ENCODE data around the gene SCYL1. TPM values are rescaled to one million over a fixed set of nuclear protein-coding genes. Genes with fewer than 3 reads are reported as not detected.

Gene SCYL1
- total RNA-seq, 1 experiment from 2014 or later: 39.1 TPM

DNA sequence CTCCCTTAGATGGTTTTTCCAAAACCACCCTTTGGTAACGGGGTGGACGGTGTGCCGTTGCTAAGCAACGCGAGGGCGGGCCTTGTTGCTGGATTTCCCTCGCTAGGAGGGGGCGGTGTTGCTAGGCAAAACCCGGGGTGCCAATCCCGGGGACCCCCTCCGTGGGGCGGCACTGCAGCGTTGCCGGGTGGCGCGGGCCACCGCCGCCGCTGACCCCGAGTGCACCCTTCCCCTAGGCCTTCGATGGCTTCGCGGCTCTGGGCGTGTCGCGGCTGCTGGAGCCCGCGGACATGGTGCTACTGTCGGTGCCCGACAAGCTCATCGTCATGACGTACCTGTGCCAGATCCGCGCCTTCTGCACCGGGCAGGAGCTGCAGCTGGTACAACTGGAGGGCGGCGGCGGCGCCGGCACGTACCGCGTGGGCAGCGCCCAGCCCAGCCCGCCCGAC, 59.9 kb downstream of the SCYL1 start:
- Histone ChIP-seq H3K9ac (ENCODE audit: low read length) (no peak overlapping the region), H2AFZ (ENCODE audit: low read length) (no peak overlapping the region), H3K9me2 (replicated peaks; ENCODE audit: insufficient read depth, low read length) (no peaks in the 10 kb centered on the region), H3K9me3 (ENCODE audit: low read length) (no peaks in the 10 kb centered on the region), H3K4me1 (ENCODE audit: low read length) (peaks cover 26% of the 10 kb centered on the region), H3K27me3 (ENCODE audit: low read length) (no peaks in the 10 kb centered on the region), H3K36me3 (ENCODE audit: insufficient read depth, low read length) (no peaks in the 10 kb centered on the region), H3K27ac (ENCODE audit: low read length) (no peak overlapping the region), H3K79me2 (ENCODE audit: low read length) (no peaks in the 10 kb centered on the region), H3K4me2 (ENCODE audit: low read depth, low read length, poor library complexity, severe bottlenecking) (no peak overlapping the region), H3K4me3 (ENCODE audit: low read length) (no peak overlapping the region), H4K20me1 (ENCODE audit: insufficient read depth, low read depth, low read length) (no peaks in the 10 kb centered on the region)
- DNase-seq: no peak

DNA sequence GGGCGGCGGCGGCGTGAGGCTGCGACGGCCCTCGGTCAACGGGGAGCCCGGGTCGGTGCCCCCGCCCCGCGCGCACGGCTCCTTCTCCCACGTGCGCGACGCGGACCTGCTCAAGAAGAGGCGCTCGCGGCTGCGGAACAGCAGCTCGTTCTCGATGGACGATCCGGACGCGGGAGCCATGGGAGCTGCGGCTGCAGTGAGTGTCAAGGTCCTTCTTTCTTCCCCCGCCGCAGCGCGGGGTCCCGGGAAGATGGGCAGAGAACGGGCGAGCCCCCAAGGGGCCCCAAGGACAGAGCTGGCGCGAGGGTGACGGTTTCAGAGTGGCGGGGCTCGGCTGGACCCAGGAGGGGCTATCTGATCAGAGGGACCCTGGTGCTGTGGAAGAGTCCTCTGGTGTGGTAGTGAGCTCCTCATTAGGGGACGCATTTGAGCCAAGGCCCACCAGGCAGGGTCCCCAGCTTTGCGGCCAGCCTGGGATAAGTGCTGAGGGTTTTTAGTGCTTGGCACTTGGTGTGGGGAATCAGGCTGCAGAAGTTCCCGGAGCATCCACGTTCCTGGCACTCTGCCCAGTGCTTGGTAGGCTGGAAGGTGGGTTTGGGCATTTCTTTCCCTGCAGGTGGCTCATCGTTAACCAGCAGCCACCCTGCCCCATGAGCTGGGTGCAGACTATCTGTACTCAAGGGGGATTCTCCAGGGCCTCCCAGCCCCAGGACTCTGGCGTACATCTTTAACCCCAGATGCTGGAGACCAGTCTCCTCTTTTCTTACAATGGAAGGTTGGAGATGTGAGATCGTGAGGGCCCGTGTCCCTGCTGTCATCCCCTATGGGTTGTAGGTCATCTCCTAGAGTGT, 60.7 kb downstream of the SCYL1 start:
- Histone ChIP-seq H3K79me2 (ENCODE audit: low read length) (no peaks in the 10 kb centered on the region), H3K9me3 (ENCODE audit: low read length) (no peaks in the 10 kb centered on the region), H3K36me3 (ENCODE audit: insufficient read depth, low read length) (no peaks in the 10 kb centered on the region), H4K20me1 (ENCODE audit: insufficient read depth, low read depth, low read length) (no peaks in the 10 kb centered on the region), H3K4me3 (ENCODE audit: low read length) (no peak overlapping the region), H3K9me2 (replicated peaks; ENCODE audit: insufficient read depth, low read length) (no peaks in the 10 kb centered on the region), H3K4me2 (ENCODE audit: low read depth, low read length, poor library complexity, severe bottlenecking) (no peak overlapping the region), H3K9ac (ENCODE audit: low read length) (no peak overlapping the region), H3K4me1 (ENCODE audit: low read length) (peaks cover 26% of the 10 kb centered on the region), H3K27me3 (ENCODE audit: low read length) (no peaks in the 10 kb centered on the region), H2AFZ (ENCODE audit: low read length) (no peak overlapping the region), H3K27ac (ENCODE audit: low read length) (no peak overlapping the region)
- DNase-seq: no peak

DNA sequence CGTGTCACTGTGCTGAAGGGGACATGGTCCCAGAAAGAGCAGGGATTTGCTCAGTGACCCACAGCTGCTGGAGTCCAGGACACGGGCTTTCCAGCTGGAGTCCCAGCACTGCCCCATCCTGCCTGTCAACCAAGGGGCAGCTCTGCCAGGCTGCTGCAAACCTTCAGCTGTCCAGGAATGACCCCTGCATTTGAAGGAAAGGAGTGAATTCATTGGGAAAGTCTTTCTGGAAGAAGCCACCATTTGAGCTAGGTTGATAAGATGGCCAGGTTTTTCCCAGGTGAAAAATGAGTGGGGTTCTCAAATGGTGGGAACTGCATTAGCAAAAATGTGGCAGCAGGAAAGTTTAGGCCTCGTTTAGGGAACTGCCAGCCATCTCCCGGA, 61.4 kb downstream of the SCYL1 start:
- Histone ChIP-seq H3K79me2 (ENCODE audit: low read length) (no peaks in the 10 kb centered on the region), H3K27ac (ENCODE audit: low read length) (no peak overlapping the region), H3K9me3 (ENCODE audit: low read length) (no peaks in the 10 kb centered on the region), H3K9me2 (replicated peaks; ENCODE audit: insufficient read depth, low read length) (no peaks in the 10 kb centered on the region), H3K4me3 (ENCODE audit: low read length) (no peak overlapping the region), H3K27me3 (ENCODE audit: low read length) (no peaks in the 10 kb centered on the region), H3K36me3 (ENCODE audit: insufficient read depth, low read length) (no peaks in the 10 kb centered on the region), H3K4me2 (ENCODE audit: low read depth, low read length, poor library complexity, severe bottlenecking) (no peak overlapping the region), H2AFZ (ENCODE audit: low read length) (no peak overlapping the region), H3K9ac (ENCODE audit: low read length) (no peak overlapping the region), H3K4me1 (ENCODE audit: low read length) (peaks cover 26% of the 10 kb centered on the region), H4K20me1 (ENCODE audit: insufficient read depth, low read depth, low read length) (no peaks in the 10 kb centered on the region)
- DNase-seq: no peak

DNA sequence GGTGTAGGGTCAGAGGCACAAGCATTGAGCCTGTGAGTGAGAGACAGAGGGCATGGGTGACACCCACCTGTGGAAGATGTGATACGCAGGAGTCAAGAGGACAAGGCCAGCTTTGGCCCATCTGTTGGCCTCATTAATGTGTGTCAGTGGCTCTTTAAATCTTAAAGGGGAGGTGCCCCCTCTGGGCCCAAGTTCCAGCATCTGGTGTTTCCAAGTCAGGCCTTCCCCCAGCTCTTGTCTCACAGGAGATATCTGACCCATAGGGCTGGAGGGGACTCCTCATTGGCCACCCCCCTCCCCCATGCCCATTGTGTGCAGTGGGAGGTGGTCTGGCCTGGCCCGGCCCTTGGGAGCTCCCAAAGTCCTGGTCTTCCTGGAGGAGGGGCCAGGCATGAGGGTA, 61.8 kb downstream of the SCYL1 start:
- Histone ChIP-seq H3K9me2 (replicated peaks; ENCODE audit: insufficient read depth, low read length) (no peaks in the 10 kb centered on the region), H3K4me1 (ENCODE audit: low read length) (peaks cover 26% of the 10 kb centered on the region), H3K4me2 (ENCODE audit: low read depth, low read length, poor library complexity, severe bottlenecking) (no peak overlapping the region), H4K20me1 (ENCODE audit: insufficient read depth, low read depth, low read length) (no peaks in the 10 kb centered on the region), H3K79me2 (ENCODE audit: low read length) (no peaks in the 10 kb centered on the region), H2AFZ (ENCODE audit: low read length) (no peak overlapping the region), H3K9me3 (ENCODE audit: low read length) (no peaks in the 10 kb centered on the region), H3K27ac (ENCODE audit: low read length) (no peak overlapping the region), H3K27me3 (ENCODE audit: low read length) (no peaks in the 10 kb centered on the region), H3K9ac (ENCODE audit: low read length) (no peak overlapping the region), H3K4me3 (ENCODE audit: low read length) (no peak overlapping the region), H3K36me3 (ENCODE audit: insufficient read depth, low read length) (no peaks in the 10 kb centered on the region)
- no peak for DNase-seq

Small RNA genes within 50 kb of the gene (small RNA-seq; reads per million reads assigned to genes)
- not detected for gene AP001362.1
- not detected for gene RF01684

Other genes starting within 250 kb of the SCYL1 start
- gene CDC42EP2, start 210.2 kb upstream of the SCYL1 start, total RNA-seq (2014; rRNA removed; shearing (Covaris generic); ENCODE audit: low replicate concordance): 0.43 and 2.6 TPM in 2 replicates
- 34.0 and 44.5 TPM in 2 replicates for gene DPF2, start 191.2 kb upstream of the SCYL1 start, total RNA-seq (2014; rRNA removed; shearing (Covaris generic); ENCODE audit: low replicate concordance)
- gene TIGD3, start 170.3 kb upstream of the SCYL1 start, total RNA-seq (2014; rRNA removed; shearing (Covaris generic); ENCODE audit: low replicate concordance): 0.11 and 0.83 TPM in 2 replicates
- gene SLC25A45, start 142.4 kb upstream of the SCYL1 start, total RNA-seq (2014; rRNA removed; shearing (Covaris generic); ENCODE audit: low replicate concordance): 6.7 and 9.7 TPM in 2 replicates
- gene FRMD8, start 138.4 kb upstream of the SCYL1 start, total RNA-seq (2014; rRNA removed; shearing (Covaris generic); ENCODE audit: low replicate concordance): 48.5 and 102 TPM in 2 replicates
- gene NEAT1, start 102.3 kb upstream of the SCYL1 start, total RNA-seq (2014; rRNA removed; shearing (Covaris generic); ENCODE audit: low replicate concordance): 36.5 and 74.7 TPM in 2 replicates
- 3,783 and 4,167 TPM in 2 replicates for gene MALAT1, start 26.0 kb upstream of the SCYL1 start, total RNA-seq (2014; rRNA removed; shearing (Covaris generic); ENCODE audit: low replicate concordance)
- 1.3 and 6.8 TPM in 2 replicates for gene LTBP3, start 33.3 kb downstream of the SCYL1 start, total RNA-seq (2014; rRNA removed; shearing (Covaris generic); ENCODE audit: low replicate concordance)
- 31.7 and 49.4 TPM in 2 replicates for gene ZNRD2, start 45.4 kb downstream of the SCYL1 start, total RNA-seq (2014; rRNA removed; shearing (Covaris generic); ENCODE audit: low replicate concordance)
- gene FAM89B, start 47.5 kb downstream of the SCYL1 start, total RNA-seq (2014; rRNA removed; shearing (Covaris generic); ENCODE audit: low replicate concordance): 14.2 and 21.9 TPM in 2 replicates
- 19.9 and 75.1 TPM in 2 replicates for gene EHBP1L1, start 51.0 kb downstream of the SCYL1 start, total RNA-seq (2014; rRNA removed; shearing (Covaris generic); ENCODE audit: low replicate concordance)
- 0.25 and 0.48 TPM in 2 replicates for gene KCNK7, start 70.7 kb downstream of the SCYL1 start, total RNA-seq (2014; rRNA removed; shearing (Covaris generic); ENCODE audit: low replicate concordance)
- gene MAP3K11, start 89.1 kb downstream of the SCYL1 start, total RNA-seq (2014; rRNA removed; shearing (Covaris generic); ENCODE audit: low replicate concordance): 11.8 and 28.0 TPM in 2 replicates
- 20.4 and 28.5 TPM in 2 replicates for gene PCNX3, start 90.7 kb downstream of the SCYL1 start, total RNA-seq (2014; rRNA removed; shearing (Covaris generic); ENCODE audit: low replicate concordance)
- gene SIPA1, start 113.0 kb downstream of the SCYL1 start, total RNA-seq (2014; rRNA removed; shearing (Covaris generic); ENCODE audit: low replicate concordance): 74.6 and 123 TPM in 2 replicates
- 42.6 and 44.0 TPM in 2 replicates for gene RELA, start 137.8 kb downstream of the SCYL1 start, total RNA-seq (2014; rRNA removed; shearing (Covaris generic); ENCODE audit: low replicate concordance)
- 17.8 and 23.9 TPM in 2 replicates for gene KAT5, start 187.2 kb downstream of the SCYL1 start, total RNA-seq (2014; rRNA removed; shearing (Covaris generic); ENCODE audit: low replicate concordance)
- 70.7 and 133 TPM in 2 replicates for gene RNASEH2C, start 195.7 kb downstream of the SCYL1 start, total RNA-seq (2014; rRNA removed; shearing (Covaris generic); ENCODE audit: low replicate concordance)